GM19438 (cell line): ENCODE results near the gene EXOSC6.
"Not testable (repeated sequence)": the region's sequence is repeated elsewhere in the genome, so short reads cannot be mapped to it uniquely, and the experiment has no call there.

Source experiments
- ATAC-seq: cut with Tn5 transposase; IDR thresholded peaks from one replicate; pipeline ENCODE4 v1.9.1; 2021; ENCODE audit warnings: low read depth; ENCODE audit not compliant: unreplicated experiment

The EXOSC6 gene

GRCh38 chr16:70203508-70203907 is 48.2 kb downstream of the EXOSC6 start:
- ATAC-seq, result not testable (repeated sequence)

- ATAC-seq, result not testable (repeated sequence)
Observed at GRCh38 chr16:70200063-70200462, 51.7 kb downstream of the EXOSC6 start.

GRCh38 chr16:70199170-70199569 is 52.6 kb downstream of the EXOSC6 start:
- not testable (repeated sequence) for ATAC-seq

- ATAC-seq, result not testable (repeated sequence)
Observed at GRCh38 chr16:70198666-70199065, 53.1 kb downstream of the EXOSC6 start.

GRCh38 chr16:70198230-70198629 is 53.5 kb downstream of the EXOSC6 start:
- not testable (repeated sequence) for ATAC-seq

- ATAC-seq, result not testable (repeated sequence)
Observed at GRCh38 chr16:70197611-70198010, 54.1 kb downstream of the EXOSC6 start.
